Upper lobe of right lung (tissue), 1 donor: ENCODE data around the gene FNDC5. TPM values are rescaled to one million over a fixed set of nuclear protein-coding genes. Genes with fewer than 3 reads are reported as not detected.

ENCODE experiments used
- ATAC-seq: fragments of 200-7000 bp; cut with Tn5 transposase; one replicate; pipeline ENCODE4 v1.9.1; 2020; ENCODE audit warnings: mild to moderate bottlenecking, moderate library complexity
- DNase-seq: peaks from one replicate; pipeline ENCODE4 v3.0.0-alpha.2; 2020
- H3K27ac ChIP-seq: fragments of 200-600 bp; one replicate; pipeline ENCODE4 v1.8.0; 2022
- H3K27me3 ChIP-seq: fragments of 200-600 bp; one replicate; pipeline ENCODE4 v1.8.0; 2022; ENCODE audit warnings: mild to moderate bottlenecking
- H3K36me3 ChIP-seq: fragments of 200-600 bp; one replicate; pipeline ENCODE4 v1.8.0; 2022
- H3K4me1 ChIP-seq: fragments of 200-600 bp; one replicate; pipeline ENCODE4 v1.8.0; 2022
- H3K4me3 ChIP-seq: fragments of 200-600 bp; one replicate; pipeline ENCODE4 v1.8.0; 2022; ENCODE audit warnings: mild to moderate bottlenecking
- H3K9me3 ChIP-seq: fragments of 200-600 bp; one replicate; pipeline ENCODE4 v1.8.0; 2022
- CTCF ChIP-seq: fragments of 200-600 bp; IDR thresholded peaks from one replicate; pipeline ENCODE4 v1.8.0; 2022; ENCODE audit warnings: antibody characterized with exemption
- intact Hi-C: fragments of 100-400 bp; cut with DNase I; formaldehyde crosslinking; loops from one replicate; pipeline ENCODE4 v1.11.0; 2022
- total RNA-seq: library from RNA; stranded (reverse); fragmentation: NEBNext Ultra II Directional; extraction: Animal tissue kit (Norgen Biotek cat#: 25700); gene quantifications from one replicate; pipeline ENCODE4 v1.2.1, GENCODE V29; 2021
- donor health status: DM: no; HTN: yes; CAD: no; lungs with severe emphysema.

FNDC5 gene
- total RNA-seq, 1 donor from 2014 or later, result 1.5 TPM

- Histone ChIP-seq H3K4me1 (peaks cover 4% of the 10 kb centered on the region), H3K4me3 (no peak overlapping the region), H3K27ac (no peak overlapping the region), H3K9me3 (no peaks in the 10 kb centered on the region), H3K27me3 (no peaks in the 10 kb centered on the region), H3K36me3 (peaks cover 84% of the 10 kb centered on the region)
- ATAC-seq (no peak), DNase-seq (no peak)
- no peak for TF ChIP-seq CTCF
- intact Hi-C loops, result no loop called here
These were observed 42.4 kb downstream of the FNDC5 start for GRCh38 chr1:32828341-32828740.

GRCh38 chr1:32825181-32825580, 45.5 kb downstream of the FNDC5 start:
- H3K27me3 ChIP-seq, result no peaks in the 10 kb centered on the region
- H3K4me3 ChIP-seq, result no peak overlapping the region
- no peak overlapping the region for H3K27ac ChIP-seq
- intact Hi-C loops, result no loop called here
- ATAC-seq (no peak), DNase-seq (no peak)
- H3K36me3 ChIP-seq, result peaks cover 52% of the 10 kb centered on the region
- no peaks in the 10 kb centered on the region for H3K4me1 ChIP-seq
- no peak for TF ChIP-seq CTCF
- H3K9me3 ChIP-seq, result no peaks in the 10 kb centered on the region

GRCh38 chr1:32818804-32819541, 51.7 kb downstream of the FNDC5 start:
- Histone ChIP-seq H3K27ac (peak overlapping the region; percentile 96), H3K36me3 (peaks cover 6% of the 10 kb centered on the region), H3K9me3 (no peaks in the 10 kb centered on the region), H3K4me3 (peak overlapping the region; percentile 89), H3K4me1 (peaks cover 37% of the 10 kb centered on the region), H3K27me3 (no peaks in the 10 kb centered on the region)
- intact Hi-C loops, result no loop called here
- TF ChIP-seq CTCF, result no peak
- no peak for DNase-seq
- ATAC-seq, result no peak

- H3K4me1 ChIP-seq, result peaks cover 39% of the 10 kb centered on the region
- H3K27me3 ChIP-seq, result no peaks in the 10 kb centered on the region
- H3K27ac ChIP-seq, result peak overlapping the region; percentile 96
- H3K9me3 ChIP-seq, result no peaks in the 10 kb centered on the region
- peak overlapping the region; percentile 89 for H3K4me3 ChIP-seq
- no peak for TF ChIP-seq CTCF
- peaks cover 6% of the 10 kb centered on the region for H3K36me3 ChIP-seq
- ATAC-seq (peak; percentile 53), DNase-seq (peak; percentile 87)
- intact Hi-C loops, result no loop called here
These were observed 52.6 kb downstream of the FNDC5 start for GRCh38 chr1:32817815-32818786.

- ATAC-seq, result peak; percentile 98
- intact Hi-C loops, result no loop called here
- peak within 1 kb of the TSS; percentile 89 for H3K4me3 ChIP-seq
- peak; percentile 100 for DNase-seq
- H3K27me3 ChIP-seq, result no peaks in the 10 kb centered on the region
- H3K4me1 ChIP-seq, result peaks cover 42% of the 10 kb centered on the region
- peak; percentile 2 for TF ChIP-seq CTCF
- no peaks in the 10 kb centered on the region for H3K9me3 ChIP-seq
- H3K27ac ChIP-seq, result peak within 1 kb of the TSS; percentile 96
- peaks cover 6% of the 10 kb centered on the region for H3K36me3 ChIP-seq
These were observed 53.4 kb downstream of the FNDC5 start, which contains the start of the genes S100PBP and YARS1 for GRCh38 chr1:32817159-32817814. S100PBP (plus strand) TSS chr1:32817653; CDS start chr1:32826100, 8,447 bp downstream. YARS1 (minus strand) TSS chr1:32817358; CDS start chr1:32817244, 114 bp downstream.
